ENCODE data around the gene DLG5.
"Not testable (repeated sequence)": the region's sequence is repeated elsewhere in the genome, so short reads cannot be mapped to it uniquely, and the experiment has no call there.

The DLG5 gene

GRCh38 chr10:77770081-77770867 lies 156.3 kb downstream of the DLG5 start:
- Histone ChIP-seq H3K27me3 (ENCODE audit: insufficient read depth, low read length, poor library complexity) (peaks cover 4% of the 10 kb centered on the region), H3K79me2 (ENCODE audit: insufficient read depth, low read length) (no peaks in the 10 kb centered on the region), H3K4me1 (ENCODE audit: insufficient read depth, low read length) (no peaks in the 10 kb centered on the region), H3K36me3 (ENCODE audit: insufficient read depth, low read length) (no peaks in the 10 kb centered on the region), H3K9me3 (ENCODE audit: insufficient read depth, low read length, severe bottlenecking) (no peaks in the 10 kb centered on the region), H3K4me2 (ENCODE audit: insufficient read depth, low read length) (no peak overlapping the region), H3K9ac (ENCODE audit: low read depth, low read length) (no peak overlapping the region), H2AFZ (ENCODE audit: low read depth, low read length) (no peak overlapping the region), H3K4me3 (ENCODE audit: low read depth in 1 of 2, low read length in 2 of 2) (no peak overlapping the region), H4K20me1 (ENCODE audit: insufficient read depth, low read length) (no peaks in the 10 kb centered on the region), H3K27ac (ENCODE audit: low read length) (no peak overlapping the region)
- ATAC-seq (ENCODE audit: insufficient read depth, low read depth) (no peak), DNase-seq (no peak)
- TF ChIP-seq EZH2 (IDR thresholded peaks at IDR 0.05; ENCODE audit: borderline replicate concordance, low read depth, low read length, severe bottlenecking) (no peak), CTCF (IDR thresholded peaks at IDR 0.05; ENCODE audit: borderline replicate concordance, extremely low read depth, low read length, poor library complexity, severe bottlenecking) (no peak)

- H4K20me1 ChIP-seq (ENCODE audit: insufficient read depth, low read length): no peaks in the 10 kb centered on the region
- TF ChIP-seq EZH2 (IDR thresholded peaks at IDR 0.05; ENCODE audit: borderline replicate concordance, low read depth, low read length, severe bottlenecking) (no peak), CTCF (IDR thresholded peaks at IDR 0.05; ENCODE audit: borderline replicate concordance, extremely low read depth, low read length, poor library complexity, severe bottlenecking) (no peak)
- no peaks in the 10 kb centered on the region for H3K9me3 ChIP-seq (ENCODE audit: insufficient read depth, low read length, severe bottlenecking)
- no peak for ATAC-seq (ENCODE audit: insufficient read depth, low read depth)
- H3K27ac ChIP-seq (ENCODE audit: low read length): no peak overlapping the region
- H3K4me2 ChIP-seq (ENCODE audit: insufficient read depth, low read length): no peak overlapping the region
- no peak overlapping the region for H3K4me3 ChIP-seq (ENCODE audit: low read depth in 1 of 2, low read length in 2 of 2)
- no peak overlapping the region for H2AFZ ChIP-seq (ENCODE audit: low read depth, low read length)
- H3K36me3 ChIP-seq (ENCODE audit: insufficient read depth, low read length): no peaks in the 10 kb centered on the region
- H3K4me1 ChIP-seq (ENCODE audit: insufficient read depth, low read length): no peaks in the 10 kb centered on the region
- no peak overlapping the region for H3K9ac ChIP-seq (ENCODE audit: low read depth, low read length)
- no peaks in the 10 kb centered on the region for H3K79me2 ChIP-seq (ENCODE audit: insufficient read depth, low read length)
- H3K27me3 ChIP-seq (ENCODE audit: insufficient read depth, low read length, poor library complexity): peaks cover 4% of the 10 kb centered on the region
- DNase-seq: no peak
Measured at GRCh38 chr10:77768039-77768438, 158.5 kb downstream of the DLG5 start.

- no peak overlapping the region for H3K4me2 ChIP-seq (ENCODE audit: insufficient read depth, low read length)
- no peaks in the 10 kb centered on the region for H3K4me1 ChIP-seq (ENCODE audit: insufficient read depth, low read length)
- no peaks in the 10 kb centered on the region for H3K36me3 ChIP-seq (ENCODE audit: insufficient read depth, low read length)
- H3K79me2 ChIP-seq (ENCODE audit: insufficient read depth, low read length): no peaks in the 10 kb centered on the region
- no peak overlapping the region for H3K9ac ChIP-seq (ENCODE audit: low read depth, low read length)
- DNase-seq (no peak), ATAC-seq (ENCODE audit: insufficient read depth, low read depth) (no peak)
- TF ChIP-seq EZH2 (IDR thresholded peaks at IDR 0.05; ENCODE audit: borderline replicate concordance, low read depth, low read length, severe bottlenecking) (no peak), CTCF (IDR thresholded peaks at IDR 0.05; ENCODE audit: borderline replicate concordance, extremely low read depth, low read length, poor library complexity, severe bottlenecking) (no peak)
- H3K27ac ChIP-seq (ENCODE audit: low read length): no peak overlapping the region
- H3K4me3 ChIP-seq (ENCODE audit: low read depth in 1 of 2, low read length in 2 of 2): no peak overlapping the region
- no peaks in the 10 kb centered on the region for H3K9me3 ChIP-seq (ENCODE audit: insufficient read depth, low read length, severe bottlenecking)
- no peaks in the 10 kb centered on the region for H4K20me1 ChIP-seq (ENCODE audit: insufficient read depth, low read length)
- no peak overlapping the region for H2AFZ ChIP-seq (ENCODE audit: low read depth, low read length)
- H3K27me3 ChIP-seq (ENCODE audit: insufficient read depth, low read length, poor library complexity): peaks cover 4% of the 10 kb centered on the region
Measured at GRCh38 chr10:77763453-77764430, 162.8 kb downstream of the DLG5 start.

GRCh38 chr10:77758406-77758805 lies 168.1 kb downstream of the DLG5 start:
- H3K36me3 ChIP-seq (ENCODE audit: insufficient read depth, low read length); H3K4me3 ChIP-seq (ENCODE audit: low read depth in 1 of 2, low read length in 2 of 2); ATAC-seq (ENCODE audit: insufficient read depth, low read depth); H3K79me2 ChIP-seq (ENCODE audit: insufficient read depth, low read length); H3K27ac ChIP-seq (ENCODE audit: low read length); H3K27me3 ChIP-seq (ENCODE audit: insufficient read depth, low read length, poor library complexity); H2AFZ ChIP-seq (ENCODE audit: low read depth, low read length); H3K4me2 ChIP-seq (ENCODE audit: insufficient read depth, low read length); H4K20me1 ChIP-seq (ENCODE audit: insufficient read depth, low read length); H3K4me1 ChIP-seq (ENCODE audit: insufficient read depth, low read length); H3K9me3 ChIP-seq (ENCODE audit: insufficient read depth, low read length, severe bottlenecking); H3K9ac ChIP-seq (ENCODE audit: low read depth, low read length); DNase-seq: not testable (repeated sequence)
